Suppressor macrophage (primary cell): ENCODE measurements around the gene EPHA1.

Experiments used
- DNase-seq, 4 experiments: peaks; one replicate each; pipeline ENCODE4 v3.0.0-alpha.2; 2020 to 2022

EPHA1 gene

DNA sequence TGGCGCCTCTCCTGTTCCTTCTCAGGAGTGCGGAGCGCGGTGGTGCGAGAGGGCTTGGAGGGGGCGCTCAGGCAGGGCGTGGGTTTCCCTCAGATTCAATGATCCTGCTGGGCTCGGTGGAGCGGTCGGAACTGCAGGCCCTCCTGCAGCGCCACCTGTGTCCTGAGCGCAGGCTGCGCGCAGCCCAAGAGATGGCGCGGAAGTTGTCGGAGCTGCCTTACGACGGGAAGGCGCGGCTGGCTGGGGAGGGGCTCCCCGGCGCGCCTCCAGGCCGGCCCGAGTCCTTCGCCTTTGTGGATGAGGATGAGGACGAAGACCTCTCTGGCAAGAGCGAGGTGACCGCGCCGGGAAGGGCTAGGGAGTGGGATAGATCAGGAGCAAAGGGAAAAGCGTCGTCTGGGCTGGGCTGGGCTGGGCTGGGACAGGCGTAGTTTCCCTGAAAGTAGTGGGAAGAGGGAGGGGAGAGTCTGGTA, 63.2 kb downstream of the EPHA1 start:
- peak; percentile 43 to 75 (median 61) for DNase-seq

DNA sequence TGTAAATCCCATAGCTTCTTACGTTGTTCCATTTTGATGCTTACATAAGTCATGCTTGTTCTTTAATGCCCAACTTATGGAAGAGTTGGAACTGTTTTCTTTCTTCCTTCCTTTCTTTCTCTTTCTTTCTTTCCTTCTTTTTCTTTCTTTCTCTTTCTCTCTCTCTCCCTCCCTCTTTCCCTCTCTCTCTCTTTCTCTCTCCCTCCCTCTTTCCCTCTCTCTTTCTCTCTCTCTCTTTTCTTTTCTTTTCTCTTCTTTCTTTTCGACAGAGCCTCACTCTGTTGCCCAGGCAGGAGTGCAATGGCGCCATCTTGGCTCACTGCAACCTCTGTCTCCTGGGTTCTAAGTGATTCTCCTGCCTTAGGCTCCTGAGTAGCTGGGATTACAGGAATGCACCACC, 65.1 kb downstream of the EPHA1 start:
- no peak for DNase-seq

DNA sequence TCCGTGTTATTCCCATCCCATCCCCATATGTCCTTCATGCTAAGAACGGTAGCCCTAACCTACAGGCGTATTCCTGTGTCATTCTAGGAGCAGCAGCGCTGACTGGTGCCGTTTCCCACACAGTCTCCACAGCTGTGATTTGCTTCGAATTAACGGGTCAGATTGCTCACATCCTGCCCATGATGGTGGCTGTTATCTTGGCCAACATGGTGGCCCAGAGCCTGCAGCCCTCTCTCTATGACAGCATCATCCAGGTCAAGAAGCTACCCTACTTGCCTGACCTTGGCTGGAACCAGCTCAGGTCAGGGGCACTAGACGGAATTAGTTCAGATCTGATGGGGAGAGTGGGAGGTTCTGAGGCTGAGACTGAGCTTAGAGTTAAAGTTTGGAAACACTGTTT, 66.8 kb downstream of the EPHA1 start:
- no peak for DNase-seq
